Adipocyte (in vitro differentiated cells): ENCODE results near the gene RIMKLB.
"Not testable (repeated sequence)": the region's sequence is repeated elsewhere in the genome, so short reads cannot be mapped to it uniquely, and the experiment has no call there.

Experiments used
- DNase-seq: peaks from one replicate; pipeline ENCODE4 v3.0.0-alpha.2; 2015; ENCODE audit warnings: low read depth
- H3K27me3 ChIP-seq: replicated peaks from 2 replicates; pipeline ENCODE4 v1.7.0; 2013; ENCODE audit warnings: mild to moderate bottlenecking, low read length, moderate library complexity; ENCODE audit not compliant: control insufficient read depth, insufficient read depth
- H3K36me3 ChIP-seq: 2 replicates; pipeline ENCODE4 v1.7.0; 2013; ENCODE audit warnings: low read length, mild to moderate bottlenecking, moderate library complexity; ENCODE audit not compliant: control insufficient read depth, insufficient read depth, severe bottlenecking
- H3K4me1 ChIP-seq: 2 replicates; pipeline ENCODE4 v1.7.0; 2013; ENCODE audit warnings: mild to moderate bottlenecking, low read length, moderate library complexity; ENCODE audit not compliant: control insufficient read depth, insufficient read depth
- H3K4me3 ChIP-seq: 2 replicates; pipeline ENCODE4 v1.7.0; 2013; ENCODE audit warnings: mild to moderate bottlenecking, low read length, moderate library complexity
- H3K9ac ChIP-seq: 2 replicates; pipeline ENCODE4 v1.7.0; 2013; ENCODE audit warnings: mild to moderate bottlenecking, low read length, moderate library complexity
- H3K9me3 ChIP-seq: 2 replicates; pipeline ENCODE4 v1.7.0; 2013; ENCODE audit warnings: mild to moderate bottlenecking, low read length, moderate library complexity; ENCODE audit not compliant: control insufficient read depth

Gene RIMKLB

DNA sequence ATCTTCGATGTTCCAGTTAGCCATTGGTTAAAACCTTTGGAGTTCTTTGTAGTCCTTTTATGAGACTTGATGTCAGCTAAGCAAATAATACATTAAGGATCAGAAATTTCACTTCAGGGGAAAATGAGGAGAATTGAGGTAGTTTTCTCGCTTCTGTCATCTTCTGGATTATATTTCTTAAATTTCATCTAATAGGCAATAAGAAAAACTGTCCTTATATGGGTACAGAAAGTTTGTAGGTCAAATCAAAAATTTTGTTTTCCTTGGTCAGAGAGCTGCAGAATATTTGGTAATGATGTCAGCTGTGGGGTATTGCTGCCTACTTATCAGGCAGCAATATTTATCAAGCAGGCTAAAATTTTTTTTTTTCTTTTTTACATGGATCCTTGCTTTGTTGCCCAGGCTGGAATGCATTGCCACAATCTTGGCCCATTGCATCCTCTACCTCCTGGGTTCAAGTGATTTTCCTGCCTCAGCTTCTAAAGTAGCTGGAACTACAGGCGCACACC is 37.1 kb downstream of the RIMKLB start:
- H3K9ac ChIP-seq, result no peak overlapping the region
- H3K36me3 ChIP-seq, result no peaks in the 10 kb centered on the region
- H3K27me3 ChIP-seq, result no peaks in the 10 kb centered on the region
- no peak overlapping the region for H3K4me3 ChIP-seq
- peaks cover 4% of the 10 kb centered on the region for H3K4me1 ChIP-seq
- DNase-seq, result peak; percentile 19
- no peaks in the 10 kb centered on the region for H3K9me3 ChIP-seq

- no peaks in the 10 kb centered on the region for H3K9me3 ChIP-seq
- H3K9ac ChIP-seq, result no peak overlapping the region
Observed at GRCh38 chr12:8742501-8742900, 44.7 kb downstream of the RIMKLB start.

DNA sequence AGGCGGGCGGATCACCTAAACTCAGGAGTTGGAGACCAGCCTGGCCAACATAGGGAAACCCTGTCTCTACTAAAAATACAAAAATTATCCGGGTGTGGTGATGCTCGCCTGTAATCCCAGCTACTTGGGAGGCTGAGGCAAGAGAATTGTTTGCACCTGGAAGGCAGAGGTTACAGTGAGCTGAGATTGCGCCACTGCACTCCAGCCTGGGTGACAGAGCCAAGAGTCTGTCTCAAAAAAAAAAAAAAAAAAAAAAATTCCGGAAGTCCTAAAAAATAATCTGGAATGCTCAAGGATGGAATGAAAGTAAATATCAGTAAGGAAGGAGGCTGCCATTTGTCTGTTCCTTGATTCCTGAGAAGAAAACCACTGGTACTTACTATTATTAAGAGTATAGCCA is 45.3 kb downstream of the RIMKLB start:
- DNase-seq, H3K27me3 ChIP-seq, H3K4me1 ChIP-seq, H3K9me3 ChIP-seq, H3K4me3 ChIP-seq, H3K9ac ChIP-seq, H3K36me3 ChIP-seq: not testable (repeated sequence)

More at GRCh38 chr12:8742501-8742900, 44.7 kb downstream of the RIMKLB start:
- peaks cover 9% of the 10 kb centered on the region for H3K4me1 ChIP-seq
- H3K4me3 ChIP-seq, result no peak overlapping the region
- no peaks in the 10 kb centered on the region for H3K27me3 ChIP-seq
- H3K36me3 ChIP-seq, result no peaks in the 10 kb centered on the region
- peak; percentile 68 for DNase-seq

DNA sequence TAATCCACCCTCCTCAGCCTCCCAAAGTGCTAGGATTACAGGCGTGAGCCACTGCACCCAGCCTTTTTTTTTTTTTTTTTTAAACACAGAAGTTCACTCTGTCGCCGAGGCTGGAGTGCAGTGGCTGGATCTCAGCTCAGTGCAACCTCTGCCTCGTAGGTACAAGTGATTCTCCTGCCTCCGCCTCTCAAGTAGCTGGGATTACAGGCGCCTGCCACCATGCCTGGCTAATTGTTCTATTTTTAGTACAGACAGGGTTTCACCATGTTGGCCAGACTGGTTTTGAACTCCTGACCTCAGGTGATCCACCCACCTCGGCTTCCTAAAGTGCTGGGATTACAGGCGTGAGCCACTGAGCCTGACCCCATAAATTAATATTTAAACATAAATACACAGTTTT is 47.8 kb downstream of the RIMKLB start:
- not testable (repeated sequence) for H3K9ac ChIP-seq, H3K9me3 ChIP-seq, H3K27me3 ChIP-seq, H3K4me1 ChIP-seq, DNase-seq, H3K36me3 ChIP-seq, H3K4me3 ChIP-seq

DNA sequence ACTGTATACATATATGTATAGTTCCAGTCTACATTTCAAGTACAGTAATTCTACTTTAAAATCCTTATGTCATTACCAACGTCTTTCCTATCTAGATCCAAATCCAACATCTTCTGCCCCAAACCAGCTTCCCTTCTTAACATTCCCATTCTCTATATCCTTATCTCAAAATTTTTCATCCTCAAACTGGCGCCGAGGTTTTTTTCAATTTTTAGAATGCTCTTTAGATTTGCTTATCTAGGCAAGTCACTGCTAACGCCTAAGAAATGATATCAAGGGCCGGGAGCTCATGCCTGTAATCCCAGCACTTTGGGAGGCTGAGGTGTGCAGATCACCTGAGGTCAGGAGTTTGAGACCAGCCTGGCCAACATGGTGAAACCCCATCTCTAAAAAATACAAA is 48.3 kb downstream of the RIMKLB start:
- peaks cover 9% of the 10 kb centered on the region for H3K4me1 ChIP-seq
- H3K9me3 ChIP-seq, result no peaks in the 10 kb centered on the region
- no peaks in the 10 kb centered on the region for H3K27me3 ChIP-seq
- H3K36me3 ChIP-seq, result peaks cover 10% of the 10 kb centered on the region
- no peak overlapping the region for H3K4me3 ChIP-seq
- no peak for DNase-seq
- H3K9ac ChIP-seq, result no peak overlapping the region

- not testable (repeated sequence) for H3K27me3 ChIP-seq, H3K9me3 ChIP-seq
Observed at GRCh38 chr12:8760076-8760475, 62.3 kb downstream of the RIMKLB start.

DNA sequence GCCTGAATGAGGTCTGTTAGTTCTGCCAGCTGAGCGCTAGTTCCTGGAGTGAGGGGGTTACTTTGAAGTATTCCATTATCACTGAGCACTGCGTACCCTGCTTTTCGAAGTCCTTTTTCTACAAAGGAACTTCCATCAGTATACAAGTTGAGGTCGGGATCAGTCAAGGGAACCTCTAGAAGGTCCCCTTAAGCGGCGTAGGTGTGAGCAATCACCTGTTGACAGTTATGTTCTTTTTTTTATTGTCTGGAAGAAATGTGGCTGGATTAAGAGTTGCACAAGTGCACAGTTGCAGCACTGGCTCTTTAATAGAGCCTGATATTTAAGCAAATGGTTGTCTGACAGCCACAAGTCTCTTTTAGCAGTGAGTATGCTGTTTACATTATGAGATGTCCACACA is 64.9 kb downstream of the RIMKLB start:
- H3K36me3 ChIP-seq, result not testable (repeated sequence)

More at GRCh38 chr12:8760076-8760475, 62.3 kb downstream of the RIMKLB start:
- not testable (repeated sequence) for H3K4me1 ChIP-seq, DNase-seq, H3K4me3 ChIP-seq, H3K9ac ChIP-seq
- peaks cover 20% of the 10 kb centered on the region for H3K36me3 ChIP-seq

DNA sequence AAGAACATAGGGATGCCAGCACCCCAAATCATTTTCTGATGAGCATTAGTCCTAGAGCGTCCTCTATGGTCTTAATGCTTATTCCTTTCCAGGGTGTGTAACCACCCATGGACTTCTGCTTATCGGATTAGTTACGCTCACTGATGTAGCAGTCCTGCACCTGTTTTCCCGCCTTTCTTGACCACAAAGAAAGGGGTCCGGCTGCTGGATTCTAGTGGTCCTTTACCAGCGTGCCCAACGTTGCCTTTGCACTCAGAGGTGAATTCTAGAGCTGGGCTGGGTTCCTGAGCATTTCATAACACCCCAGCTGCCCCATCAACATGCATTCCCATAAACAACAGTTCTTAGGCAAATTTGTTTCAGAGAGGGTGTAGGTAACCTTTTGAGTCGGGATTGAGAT is 68.3 kb downstream of the RIMKLB start:
- not testable (repeated sequence) for H3K36me3 ChIP-seq, H3K9ac ChIP-seq, H3K4me3 ChIP-seq, H3K9me3 ChIP-seq, H3K27me3 ChIP-seq, DNase-seq, H3K4me1 ChIP-seq

More for the DNA sequence above, 64.9 kb downstream of the RIMKLB start:
- not testable (repeated sequence) for H3K27me3 ChIP-seq, H3K9ac ChIP-seq, H3K4me3 ChIP-seq, H3K9me3 ChIP-seq, DNase-seq, H3K4me1 ChIP-seq

GRCh38 chr12:8770499-8770898 is 72.7 kb downstream of the RIMKLB start:
- no peak overlapping the region for H3K9ac ChIP-seq
- no peaks in the 10 kb centered on the region for H3K9me3 ChIP-seq
- no peaks in the 10 kb centered on the region for H3K4me1 ChIP-seq
- DNase-seq, result no peak
- no peak overlapping the region for H3K4me3 ChIP-seq
- H3K36me3 ChIP-seq, result peaks cover 12% of the 10 kb centered on the region
- H3K27me3 ChIP-seq, result no peaks in the 10 kb centered on the region

DNA sequence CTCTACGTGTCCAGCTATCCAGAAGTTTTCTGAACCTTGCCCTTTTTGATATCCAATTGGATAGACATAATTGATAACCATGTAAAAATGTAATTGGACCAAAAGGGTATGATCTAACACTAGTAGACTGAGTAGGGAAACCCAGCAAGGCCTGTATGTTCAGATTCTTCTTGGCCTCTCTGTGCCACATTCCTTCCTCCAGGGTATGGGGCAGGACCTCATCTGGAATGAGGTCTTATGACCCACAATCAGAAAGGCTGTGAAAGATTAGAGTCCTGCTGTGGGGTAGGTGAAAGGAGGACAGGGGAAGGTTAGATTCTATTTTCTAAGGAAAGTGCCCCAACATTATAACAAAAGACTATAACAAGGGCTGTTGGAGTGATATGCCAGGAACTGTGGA is 73.3 kb downstream of the RIMKLB start:
- DNase-seq, result no peak
- Histone ChIP-seq H3K9ac (no peak overlapping the region), H3K9me3 (no peaks in the 10 kb centered on the region), H3K27me3 (no peaks in the 10 kb centered on the region), H3K4me3 (no peak overlapping the region), H3K36me3 (peaks cover 12% of the 10 kb centered on the region), H3K4me1 (no peaks in the 10 kb centered on the region)

- no peak for DNase-seq
- H3K9ac ChIP-seq, result no peak overlapping the region
- H3K9me3 ChIP-seq, result no peaks in the 10 kb centered on the region
- H3K27me3 ChIP-seq, result no peaks in the 10 kb centered on the region
- no peak overlapping the region for H3K4me3 ChIP-seq
- no peaks in the 10 kb centered on the region for H3K4me1 ChIP-seq
- peaks cover 12% of the 10 kb centered on the region for H3K36me3 ChIP-seq
Observed at GRCh38 chr12:8773461-8773860, 75.7 kb downstream of the RIMKLB start.

DNA sequence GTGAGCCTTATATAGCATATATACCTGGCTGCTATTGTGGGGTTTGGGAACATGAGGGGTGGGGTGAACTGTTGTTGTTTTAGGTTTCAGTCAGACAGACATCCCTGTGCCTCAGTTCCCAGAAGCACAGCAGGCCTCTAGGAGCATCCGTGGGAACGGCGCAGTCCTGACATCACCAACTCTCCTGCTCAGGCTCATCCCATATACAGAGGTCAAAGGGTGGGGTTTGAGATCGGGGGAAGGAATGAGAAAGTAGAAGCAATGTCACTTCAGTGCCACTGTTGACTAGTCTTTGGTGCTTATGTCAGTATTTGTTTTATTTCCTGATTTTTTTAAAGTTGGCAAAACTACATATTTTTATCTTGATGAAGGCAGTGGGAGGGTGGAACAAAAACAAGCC is 81.5 kb downstream of the RIMKLB start:
- H3K4me3 ChIP-seq, result no peak overlapping the region
- no peaks in the 10 kb centered on the region for H3K9me3 ChIP-seq
- no peak overlapping the region for H3K9ac ChIP-seq
- no peak for DNase-seq
- H3K36me3 ChIP-seq, result peaks cover 11% of the 10 kb centered on the region
- H3K4me1 ChIP-seq, result no peaks in the 10 kb centered on the region
- no peaks in the 10 kb centered on the region for H3K27me3 ChIP-seq
